Activated naive CD8-positive, alpha-beta T cell (primary cell): Measurements from ENCODE around the gene TLR4.

Source experiments
- H3K27ac Mint-ChIP-seq: one replicate; pipeline ENCODE4 v1.8.0; 2021; ENCODE audit warnings: mixed read lengths
- H3K27me3 Mint-ChIP-seq: one replicate; pipeline ENCODE4 v1.8.0; 2021; ENCODE audit warnings: mixed read lengths
- H3K36me3 Mint-ChIP-seq: one replicate; pipeline ENCODE4 v1.8.0; 2021; ENCODE audit warnings: mixed read lengths
- H3K4me1 Mint-ChIP-seq: one replicate; pipeline ENCODE4 v1.8.0; 2021; ENCODE audit warnings: low read depth, mixed read lengths
- H3K4me3 Mint-ChIP-seq: one replicate; pipeline ENCODE4 v1.8.0; 2021; ENCODE audit warnings: mild to moderate bottlenecking, mixed read lengths
- H3K9me3 Mint-ChIP-seq: one replicate; pipeline ENCODE4 v1.8.0; 2021; ENCODE audit warnings: low read depth, mixed read lengths

The TLR4 gene

GRCh38 chr9:117722108-117722761, 18.0 kb downstream of the TLR4 start:
- H3K4me3 Mint-ChIP-seq = no peak overlapping the region
- H3K9me3 Mint-ChIP-seq = no peaks in the 10 kb centered on the region
- peaks cover 3% of the 10 kb centered on the region for H3K4me1 Mint-ChIP-seq
- no peaks in the 10 kb centered on the region for H3K36me3 Mint-ChIP-seq
- H3K27ac Mint-ChIP-seq = no peak overlapping the region
- H3K27me3 Mint-ChIP-seq = peaks cover 1% of the 10 kb centered on the region

GRCh38 chr9:117723986-117724625, 19.9 kb downstream of the TLR4 start:
- Mint-ChIP-seq H3K27me3 (peaks cover 2% of the 10 kb centered on the region), H3K4me3 (no peak overlapping the region), H3K27ac (no peak overlapping the region), H3K9me3 (no peaks in the 10 kb centered on the region), H3K36me3 (no peaks in the 10 kb centered on the region), H3K4me1 (no peaks in the 10 kb centered on the region)

DNA sequence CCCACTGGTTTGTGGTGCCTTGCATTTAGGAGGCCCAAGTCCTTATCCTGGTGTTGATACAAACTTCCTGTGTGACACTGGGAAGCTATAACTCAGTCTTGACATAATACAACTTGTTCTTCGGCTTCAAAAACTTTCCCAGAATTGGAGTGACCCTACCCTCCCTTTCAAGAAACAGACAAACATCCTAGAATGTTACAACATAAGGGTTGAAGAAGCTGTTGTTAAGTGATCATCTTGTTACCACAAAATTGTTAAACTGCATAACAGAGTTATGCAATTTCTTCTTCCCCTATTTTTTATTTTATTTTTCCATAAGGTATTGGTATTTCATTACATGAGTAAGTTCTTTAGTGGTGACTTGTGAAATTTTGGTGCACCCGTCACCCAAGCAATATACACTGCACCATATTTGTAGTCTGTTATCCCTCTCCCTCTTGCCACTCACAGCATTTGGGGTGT, 21.3 kb downstream of the TLR4 start:
- Mint-ChIP-seq H3K4me1 (no peaks in the 10 kb centered on the region), H3K4me3 (no peak overlapping the region), H3K27me3 (peaks cover 2% of the 10 kb centered on the region), H3K36me3 (no peaks in the 10 kb centered on the region), H3K9me3 (no peaks in the 10 kb centered on the region), H3K27ac (no peak overlapping the region)

GRCh38 chr9:117729375-117729774, 25.2 kb downstream of the TLR4 start:
- Mint-ChIP-seq H3K9me3 (no peaks in the 10 kb centered on the region), H3K36me3 (no peaks in the 10 kb centered on the region), H3K27me3 (peaks cover 6% of the 10 kb centered on the region), H3K4me1 (no peaks in the 10 kb centered on the region), H3K4me3 (no peak overlapping the region), H3K27ac (no peak overlapping the region)

GRCh38 chr9:117732494-117732893, 28.3 kb downstream of the TLR4 start:
- Mint-ChIP-seq H3K27ac (no peak overlapping the region), H3K4me1 (no peaks in the 10 kb centered on the region), H3K36me3 (no peaks in the 10 kb centered on the region), H3K9me3 (no peaks in the 10 kb centered on the region), H3K4me3 (no peak overlapping the region), H3K27me3 (peaks cover 4% of the 10 kb centered on the region)

DNA sequence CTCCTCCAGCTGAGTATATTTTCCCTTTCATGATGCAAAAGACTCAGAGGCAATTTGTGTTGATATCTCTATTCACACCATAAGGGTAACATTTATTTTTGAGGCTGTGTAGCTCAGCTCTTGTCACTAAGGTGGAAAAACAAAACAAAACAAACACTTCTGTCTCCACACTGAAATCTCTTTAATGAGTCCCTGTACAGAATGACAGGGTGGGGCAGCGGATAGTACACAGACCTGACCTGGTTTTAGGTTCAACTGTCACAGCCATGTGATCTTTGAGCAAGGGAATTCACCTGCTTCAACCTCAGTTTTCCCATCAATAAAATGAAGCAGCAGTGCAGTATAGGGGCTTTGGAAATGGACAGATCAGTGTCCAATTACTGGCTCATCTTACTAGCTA, 29.3 kb downstream of the TLR4 start:
- Mint-ChIP-seq H3K4me1 (no peaks in the 10 kb centered on the region), H3K27me3 (peaks cover 4% of the 10 kb centered on the region), H3K9me3 (no peaks in the 10 kb centered on the region), H3K36me3 (no peaks in the 10 kb centered on the region), H3K4me3 (no peak overlapping the region), H3K27ac (no peak overlapping the region)

DNA sequence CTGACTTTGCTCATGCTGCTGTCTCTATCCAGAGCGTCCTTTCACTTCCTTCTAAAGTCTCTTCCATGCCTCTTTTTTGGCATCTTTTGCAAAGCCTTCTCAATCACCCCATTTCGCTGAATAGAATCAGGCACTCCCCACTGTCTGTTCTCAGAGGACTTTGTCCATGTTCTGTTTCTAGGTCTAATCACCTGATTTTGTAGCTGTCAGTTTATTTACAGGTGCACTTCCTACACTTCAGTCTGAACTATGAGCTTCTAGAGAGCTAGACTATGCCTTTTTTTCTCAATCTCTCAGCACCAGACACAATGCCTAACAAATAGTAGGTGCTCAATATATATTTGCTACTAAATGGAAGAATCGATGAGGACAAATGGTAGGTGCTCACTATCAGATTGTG, 29.9 kb downstream of the TLR4 start:
- H3K27me3 Mint-ChIP-seq = peaks cover 4% of the 10 kb centered on the region
- no peak overlapping the region for H3K27ac Mint-ChIP-seq
- no peaks in the 10 kb centered on the region for H3K36me3 Mint-ChIP-seq
- no peaks in the 10 kb centered on the region for H3K4me1 Mint-ChIP-seq
- H3K9me3 Mint-ChIP-seq = no peaks in the 10 kb centered on the region
- no peak overlapping the region for H3K4me3 Mint-ChIP-seq

GRCh38 chr9:117734523-117735314, 30.5 kb downstream of the TLR4 start:
- no peak overlapping the region for H3K4me3 Mint-ChIP-seq
- H3K27ac Mint-ChIP-seq = no peak overlapping the region
- peaks cover 4% of the 10 kb centered on the region for H3K27me3 Mint-ChIP-seq
- no peaks in the 10 kb centered on the region for H3K36me3 Mint-ChIP-seq
- H3K9me3 Mint-ChIP-seq = no peaks in the 10 kb centered on the region
- H3K4me1 Mint-ChIP-seq = no peaks in the 10 kb centered on the region

- Mint-ChIP-seq H3K4me1 (no peaks in the 10 kb centered on the region), H3K27ac (no peak overlapping the region), H3K27me3 (peaks cover 8% of the 10 kb centered on the region), H3K36me3 (no peaks in the 10 kb centered on the region), H3K4me3 (no peak overlapping the region), H3K9me3 (no peaks in the 10 kb centered on the region)
These were observed 33.6 kb downstream of the TLR4 start for GRCh38 chr9:117737721-117738226.

DNA sequence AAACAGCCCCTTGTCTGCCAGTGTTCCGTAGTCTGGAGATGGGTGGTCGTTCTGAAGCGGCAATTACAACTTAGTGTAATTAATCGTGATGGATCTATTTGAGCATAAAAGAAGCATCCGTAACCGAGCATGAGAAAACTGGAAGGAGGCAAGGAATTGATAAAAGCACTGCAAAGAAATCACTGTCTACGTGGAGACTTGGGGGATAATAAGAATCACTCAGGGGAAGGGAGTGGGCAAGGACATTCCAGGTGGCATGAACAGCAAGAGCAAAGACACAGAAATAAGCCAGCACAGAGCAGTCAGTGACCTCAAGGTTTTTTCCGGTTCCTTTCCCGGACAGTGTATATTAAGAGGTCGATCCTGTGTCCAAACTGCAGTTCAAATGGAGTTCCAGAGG, 35.0 kb downstream of the TLR4 start:
- Mint-ChIP-seq H3K36me3 (no peaks in the 10 kb centered on the region), H3K27ac (no peak overlapping the region), H3K4me1 (no peaks in the 10 kb centered on the region), H3K4me3 (no peak overlapping the region), H3K27me3 (peaks cover 8% of the 10 kb centered on the region), H3K9me3 (no peaks in the 10 kb centered on the region)

GRCh38 chr9:117739624-117740347, 35.6 kb downstream of the TLR4 start:
- H3K4me3 Mint-ChIP-seq = no peak overlapping the region
- H3K4me1 Mint-ChIP-seq = no peaks in the 10 kb centered on the region

GRCh38 chr9:117742131-117742530, 37.9 kb downstream of the TLR4 start:
- Mint-ChIP-seq H3K9me3 (no peaks in the 10 kb centered on the region), H3K4me3 (no peak overlapping the region), H3K4me1 (peaks cover 3% of the 10 kb centered on the region), H3K27ac (no peak overlapping the region), H3K27me3 (peaks cover 21% of the 10 kb centered on the region), H3K36me3 (no peaks in the 10 kb centered on the region)

More at GRCh38 chr9:117739624-117740347, 35.6 kb downstream of the TLR4 start:
- Mint-ChIP-seq H3K27me3 (peaks cover 9% of the 10 kb centered on the region), H3K36me3 (no peaks in the 10 kb centered on the region), H3K27ac (no peak overlapping the region), H3K9me3 (no peaks in the 10 kb centered on the region)

- H3K27me3 Mint-ChIP-seq = peaks cover 32% of the 10 kb centered on the region
- no peak overlapping the region for H3K27ac Mint-ChIP-seq
- no peaks in the 10 kb centered on the region for H3K9me3 Mint-ChIP-seq
- peaks cover 3% of the 10 kb centered on the region for H3K4me1 Mint-ChIP-seq
- no peak overlapping the region for H3K4me3 Mint-ChIP-seq
- H3K36me3 Mint-ChIP-seq = no peaks in the 10 kb centered on the region
These were observed 40.2 kb downstream of the TLR4 start for GRCh38 chr9:117744369-117744768.

DNA sequence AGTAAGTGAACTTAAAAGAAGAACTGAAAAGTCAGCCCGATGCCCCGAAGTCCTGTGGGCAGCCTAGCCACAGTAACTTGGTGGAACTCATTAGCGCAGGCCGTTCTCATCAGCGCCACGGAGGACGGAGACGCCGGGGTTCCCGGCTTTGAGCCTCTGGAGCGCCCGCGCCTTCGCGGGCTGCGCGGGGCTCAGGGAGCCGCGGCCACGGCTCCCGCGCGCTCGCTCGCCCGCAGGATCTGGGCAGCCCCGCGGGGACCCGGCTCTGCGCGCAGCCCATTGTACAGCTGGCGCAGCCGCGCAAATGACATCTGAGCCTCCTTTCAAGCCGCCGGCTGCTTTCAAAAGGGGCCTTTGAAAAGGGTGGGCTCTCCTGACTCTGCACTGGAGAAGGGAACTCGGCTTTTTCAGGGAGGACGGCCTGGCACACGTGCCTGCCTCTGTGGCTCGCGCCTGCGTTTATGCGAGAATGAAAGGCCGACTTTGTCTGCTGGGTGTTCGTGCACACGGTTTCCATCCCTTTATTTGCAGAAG, 40.7 kb downstream of the TLR4 start:
- H3K27me3 Mint-ChIP-seq = peaks cover 32% of the 10 kb centered on the region
- H3K36me3 Mint-ChIP-seq = no peaks in the 10 kb centered on the region
- H3K4me3 Mint-ChIP-seq = no peak overlapping the region
- H3K9me3 Mint-ChIP-seq = no peaks in the 10 kb centered on the region
- H3K4me1 Mint-ChIP-seq = peaks cover 3% of the 10 kb centered on the region
- H3K27ac Mint-ChIP-seq = no peak overlapping the region
